ENCODE measurements around the gene HINT3.
A peak's percentile ranks its signal among the peaks of the same experiment; 100 is the strongest.

- TF ChIP-seq CTCF (IDR thresholded peaks at IDR 0.05; ENCODE audit: low read depth, low read length, missing input control) (no peak), SP1 (IDR thresholded peaks at IDR 0.05) (no peak), ATF3 (IDR thresholded peaks at IDR 0.05) (no peak), MAX (IDR thresholded peaks at IDR 0.05) (peak; percentile 60), REST (IDR thresholded peaks at IDR 0.05) (no peak), FOXA2 (IDR thresholded peaks at IDR 0.05) (no peak), ZBTB33 (IDR thresholded peaks at IDR 0.05) (no peak), RAD21 (IDR thresholded peaks at IDR 0.05) (no peak), NR2F2 (IDR thresholded peaks at IDR 0.05) (no peak)
These were observed 6.4 kb downstream of the HINT3 start for GRCh38 chr6:125962900-125963497.
